HG03066 (cell line): ENCODE data around the gene OSBPL7.

ENCODE experiments used
- ATAC-seq: cut with Tn5 transposase; IDR thresholded peaks from one replicate; pipeline ENCODE4 v1.9.1; 2021; ENCODE audit warnings: low read depth; ENCODE audit not compliant: unreplicated experiment

The OSBPL7 gene

GRCh38 chr17:47830396-47831002 is 8.9 kb upstream of the OSBPL7 start:
- no peak for ATAC-seq

DNA sequence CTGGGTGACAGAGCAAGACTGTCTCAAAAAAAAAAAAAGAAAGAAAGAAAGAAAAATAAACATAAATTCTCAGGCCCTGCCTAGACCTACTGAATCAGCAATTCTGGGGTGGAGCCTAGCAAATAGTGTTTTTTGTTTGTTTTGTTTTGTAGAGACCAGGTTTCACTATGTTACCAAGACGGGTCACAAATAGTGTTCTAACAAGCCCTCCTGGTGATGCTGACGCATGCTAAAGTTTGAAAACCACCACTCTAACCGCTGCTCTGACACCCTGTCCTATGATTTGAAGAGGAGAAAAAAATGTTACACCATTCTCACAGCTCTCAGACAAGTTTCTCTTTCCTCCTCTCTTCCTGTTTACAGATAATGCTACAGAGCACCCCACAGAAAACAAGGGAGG is 8.3 kb upstream of the OSBPL7 start:
- no peak for ATAC-seq

GRCh38 chr17:47823519-47823918 is 1.9 kb upstream of the OSBPL7 start:
- ATAC-seq = no peak

- ATAC-seq = no peak
Observed at GRCh38 chr17:47822785-47823184, 1.2 kb upstream of the OSBPL7 start.

DNA sequence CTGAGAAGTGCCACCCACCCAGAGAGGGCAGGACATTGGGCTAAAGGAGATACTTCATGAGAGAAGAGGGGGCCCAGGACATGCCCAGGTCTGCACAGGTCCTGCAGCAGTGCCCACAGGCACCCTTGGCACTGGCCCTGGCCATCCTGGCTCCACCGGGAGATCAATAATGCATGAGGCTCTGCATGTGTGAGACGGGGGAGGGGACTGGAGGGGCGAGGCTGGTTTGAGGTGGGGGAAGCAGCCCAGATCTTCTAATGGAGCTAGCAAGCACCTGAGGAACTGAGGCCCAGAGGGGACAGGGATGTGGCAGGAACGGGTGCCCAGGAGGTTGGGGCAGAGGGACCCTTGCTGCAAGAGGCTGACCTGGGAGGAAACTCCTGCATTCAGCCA is 567 bp downstream of the OSBPL7 start:
- no peak for ATAC-seq

DNA sequence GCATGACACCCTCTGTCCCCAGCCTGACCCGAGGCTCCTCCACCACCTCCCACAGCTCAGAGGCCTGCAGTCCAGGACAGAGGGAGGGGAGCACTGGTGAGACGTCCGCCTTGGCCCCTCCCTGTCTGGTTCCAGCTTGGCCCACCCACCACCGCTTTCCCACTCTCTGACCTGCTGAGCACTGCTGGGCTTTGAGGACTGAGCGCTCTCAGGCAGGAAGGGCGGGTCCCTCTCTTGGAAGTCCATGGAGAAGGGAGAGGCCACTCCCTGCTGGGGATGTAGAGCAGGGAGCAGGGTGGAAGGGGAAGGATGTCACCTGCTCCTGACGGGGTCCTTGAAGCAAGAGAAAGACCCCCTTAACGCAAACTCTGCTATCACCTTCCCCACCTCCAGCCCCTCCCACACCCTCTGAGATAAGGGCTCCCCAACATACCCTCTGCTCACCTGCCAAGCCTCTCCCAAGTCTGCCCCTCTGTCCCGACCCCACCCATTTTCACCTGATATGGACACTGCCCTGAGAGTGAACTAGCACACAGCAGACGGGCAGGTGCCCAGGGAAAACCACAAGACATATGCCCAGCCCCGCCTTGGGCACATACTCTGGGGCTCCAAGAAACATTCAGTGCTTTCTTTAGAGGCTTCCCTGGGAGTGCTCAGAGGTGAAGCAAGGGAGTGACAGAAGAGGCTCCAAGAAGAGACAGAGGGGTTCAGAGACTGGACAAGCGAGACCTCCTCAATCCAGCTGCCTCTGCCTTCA is 1.4 kb downstream of the OSBPL7 start:
- no peak for ATAC-seq

DNA sequence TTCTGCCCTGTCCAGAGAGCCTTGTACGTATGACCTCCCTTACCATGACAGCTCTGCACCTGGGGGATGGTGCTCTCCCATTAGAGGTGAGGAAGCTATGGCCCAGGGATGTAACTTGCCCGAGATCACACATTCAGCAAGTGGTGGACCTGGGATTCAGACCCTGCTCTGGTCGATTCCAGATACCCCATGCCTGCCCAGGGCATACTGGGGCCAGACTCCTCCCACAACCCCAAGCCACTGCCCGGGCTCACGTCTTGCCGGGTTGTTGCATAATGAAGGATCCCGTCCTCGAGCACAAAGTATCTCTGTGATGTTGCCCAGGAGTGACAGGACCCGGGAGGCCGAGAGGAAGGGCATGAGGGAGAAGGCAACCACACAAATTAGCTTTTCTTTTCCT is 2.1 kb downstream of the OSBPL7 start:
- ATAC-seq = no peak

DNA sequence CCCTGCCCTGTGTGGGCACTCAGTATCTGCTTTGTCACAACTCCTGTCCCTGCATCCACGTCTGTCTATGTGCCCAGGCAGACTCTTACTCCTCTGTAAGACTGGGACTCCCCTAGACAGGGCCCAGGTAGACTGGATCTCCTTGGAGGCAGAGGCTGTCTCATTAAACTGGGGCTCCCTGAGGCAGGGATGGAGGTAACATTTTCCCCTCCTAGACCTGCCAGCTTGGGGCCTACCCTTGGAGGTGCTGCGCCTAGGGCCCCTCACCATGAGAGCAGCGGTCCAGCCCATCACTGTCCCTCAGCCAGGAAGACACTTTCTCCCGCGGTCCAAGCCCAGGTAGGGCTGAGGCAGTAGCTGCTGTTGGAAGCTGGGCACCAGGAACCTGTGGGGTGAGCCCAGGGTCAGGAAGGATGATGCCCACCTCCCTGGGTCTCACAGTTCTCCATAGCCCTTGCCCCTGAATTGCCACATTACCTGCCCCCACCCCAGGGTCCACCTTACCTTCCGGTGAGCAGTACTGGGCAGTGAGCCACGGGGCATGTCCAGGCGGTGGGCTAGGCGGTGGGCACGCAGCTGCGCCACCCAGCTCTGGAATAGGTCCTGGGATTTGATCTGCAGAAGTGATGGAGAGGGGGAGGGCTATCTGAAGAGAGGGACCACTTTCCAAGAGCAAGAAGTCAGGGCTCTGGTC is 3.4 kb downstream of the OSBPL7 start:
- ATAC-seq = no peak

DNA sequence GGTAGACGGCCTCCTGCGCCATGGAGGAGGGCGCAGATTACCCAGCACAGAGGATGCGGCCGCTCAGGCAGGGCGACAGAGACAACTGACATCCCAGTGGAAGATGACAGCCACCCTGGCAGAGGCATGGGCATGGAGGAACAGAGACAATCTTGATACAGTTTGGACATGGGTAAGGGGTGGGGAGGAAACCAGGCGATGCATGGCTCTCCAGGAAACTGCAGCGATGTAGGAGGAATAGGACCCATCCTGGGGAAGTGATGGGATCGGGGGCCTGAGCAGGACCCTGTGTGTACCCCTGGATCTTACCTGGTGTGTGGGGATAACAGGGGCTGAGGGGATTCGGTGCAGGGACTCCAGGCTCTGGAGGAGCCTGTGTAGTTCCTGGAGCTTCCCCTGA is 4.6 kb downstream of the OSBPL7 start:
- ATAC-seq = no peak

GRCh38 chr17:47816111-47816735 is 5.4 kb downstream of the OSBPL7 start:
- ATAC-seq = no peak

- no peak for ATAC-seq
Observed at GRCh38 chr17:47815106-47815918, 6.3 kb downstream of the OSBPL7 start.

DNA sequence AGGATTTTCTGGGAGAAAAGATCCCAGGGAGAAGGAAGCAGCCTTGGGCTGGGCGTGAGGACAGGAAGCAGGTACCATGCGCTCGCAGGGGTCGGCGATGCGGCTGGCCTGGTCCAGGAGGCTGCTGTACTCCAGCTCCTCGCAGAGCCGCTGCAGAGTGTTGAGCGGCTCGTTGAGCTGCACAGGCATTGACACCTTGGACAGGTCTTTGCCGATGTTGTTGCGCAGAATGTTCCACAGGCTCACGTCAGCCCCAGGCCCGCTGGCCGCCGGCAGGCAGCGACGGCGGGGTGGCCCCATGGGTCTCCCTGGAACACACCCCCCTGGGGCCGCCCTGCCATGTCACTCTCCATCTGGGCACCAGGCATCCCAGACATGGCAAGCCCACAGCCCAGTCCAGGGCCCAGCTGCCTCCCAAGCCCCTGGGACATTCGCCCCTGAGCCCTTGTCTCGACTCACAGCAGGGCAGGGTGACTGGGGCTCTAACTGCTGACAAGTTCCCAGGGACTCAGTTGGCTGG is 8.0 kb downstream of the OSBPL7 start:
- no peak for ATAC-seq

DNA sequence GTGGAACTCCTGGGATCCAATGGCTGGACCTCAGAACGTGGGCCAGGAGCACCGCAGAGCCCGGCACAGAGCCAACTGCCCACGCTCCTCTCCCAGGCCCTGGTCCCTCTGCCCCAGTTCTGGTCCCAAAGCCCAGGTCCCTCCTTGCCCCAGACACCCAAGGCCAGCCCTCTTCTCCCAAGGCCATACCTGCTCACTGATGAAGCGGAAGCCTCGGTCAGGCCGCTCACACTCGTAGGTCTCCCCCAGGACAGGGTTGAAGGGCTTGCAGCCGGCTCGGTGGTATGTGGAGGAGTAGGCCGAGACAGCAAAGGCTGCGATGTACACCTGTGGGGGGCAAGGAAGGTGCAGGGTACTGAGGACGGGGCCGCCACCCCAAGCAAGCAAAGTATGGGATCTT is 8.5 kb downstream of the OSBPL7 start:
- ATAC-seq = no peak

- ATAC-seq = no peak
Observed at GRCh38 chr17:47812146-47812920, 9.3 kb downstream of the OSBPL7 start.

GRCh38 chr17:47811709-47812108 is 9.9 kb downstream of the OSBPL7 start:
- ATAC-seq = no peak

- ATAC-seq = no peak
Observed at GRCh38 chr17:47810901-47811635, 10.5 kb downstream of the OSBPL7 start.

GRCh38 chr17:47810200-47810821 is 11.3 kb downstream of the OSBPL7 start:
- ATAC-seq = no peak

- no peak for ATAC-seq
Observed at GRCh38 chr17:47808830-47809480, 12.6 kb downstream of the OSBPL7 start.
